ENCODE data around the gene SMAD3.
A peak's percentile ranks its signal among the peaks of the same experiment; 100 is the strongest.
"Not testable (repeated sequence)": the region's sequence is repeated elsewhere in the genome, so short reads cannot be mapped to it uniquely, and the experiment has no call there.

- not testable (repeated sequence) for TF ChIP-seq POLR2A (IDR thresholded peaks at IDR 0.05; ENCODE audit: low read depth, low read length); CTCF (conservative IDR thresholded peaks at IDR 0.05; ENCODE audit: low read depth, low read length); MXI1 (IDR thresholded peaks at IDR 0.05; ENCODE audit: borderline replicate concordance, low read depth, low read length); USF2 (IDR thresholded peaks at IDR 0.05; ENCODE audit: low read depth, low read length); NFE2L2 (IDR thresholded peaks at IDR 0.05; ENCODE audit: low read depth, low read length); ELK1 (IDR thresholded peaks at IDR 0.05; ENCODE audit: borderline replicate concordance, low read depth, low read length); RCOR1 (IDR thresholded peaks at IDR 0.05; ENCODE audit: insufficient replicate concordance, low read length); MAFK (IDR thresholded peaks at IDR 0.05; ENCODE audit: low read depth, low read length)
- TF ChIP-seq CEBPB (IDR thresholded peaks at IDR 0.05; ENCODE audit: low read depth, low read length): peak; percentile 78
Observed at GRCh38 chr15:67123291-67123690, 57.9 kb downstream of the SMAD3 start.
